ENCODE measurements around the gene DNASE1L2. TPM values are rescaled to one million over a fixed set of nuclear protein-coding genes. Genes with fewer than 3 reads are reported as not detected.

The DNASE1L2 gene
- total and polyA plus RNA-seq, 2 of the 8 experiments (the other 6 are each of a cell fraction or from before 2014, with no cell fraction given) = 0.35 to 0.97 TPM

- Histone ChIP-seq H3K36me3 (ENCODE audit: control insufficient read depth in 2 of 4, insufficient read depth in 4 of 4, low read length in 3 of 4) (peaks cover 48 to 96% (median 75%) of the 10 kb centered on the region in 4 experiments), H3K14ac (ENCODE audit: insufficient read length) (no peak overlapping the region), H3K4me3 (ENCODE audit: extremely low read depth in 1 of 4, insufficient read depth in 2 of 4, low read depth in 3 of 4, low read length in 4 of 4) (no peak overlapping the region), H2BK120ac (replicated peaks; ENCODE audit: low read depth, low read length) (no peak overlapping the region), H3K79me2 (ENCODE audit: control insufficient read depth in 1 of 2, insufficient read depth in 2 of 2, low read length in 2 of 2) (peaks cover 7 to 33% of the 10 kb centered on the region in 2 experiments; a peak in 3 of 4 replicates), H4K91ac (replicated peaks; ENCODE audit: insufficient read length, low read length) (no peak overlapping the region), H3K27ac (ENCODE audit: low read depth, low read length) (no peak overlapping the region), H3K18ac (ENCODE audit: extremely low read depth, low read length) (no peak overlapping the region), H2BK5ac (ENCODE audit: low read depth, low read length) (no peak overlapping the region), H3K9me3 (ENCODE audit: insufficient read depth in 2 of 2, low read depth in 1 of 2, low read length in 1 of 2) (no peaks in the 10 kb centered on the region), H3K4ac (replicated peaks; ENCODE audit: insufficient read length, low read depth, low read length) (no peak overlapping the region), H3K56ac (replicated peaks; ENCODE audit: insufficient read length, low read depth, low read length) (no peak overlapping the region), H3K23me2 (ENCODE audit: low read depth, low read length) (0 out of 2 replicates have a peak, but pooled peaks cover 2% of the 10 kb centered on the region), H2AFZ (ENCODE audit: low read length) (no peak overlapping the region), H4K8ac (ENCODE audit: extremely low read depth, insufficient read depth, low read length) (no peak overlapping the region), H2AK5ac (ENCODE audit: low read depth, low read length) (no peak overlapping the region), H3K9ac (replicated peaks in 1 of 4; ENCODE audit: extremely low read depth in 1 of 4, low read depth in 3 of 4, low read length in 3 of 4) (no peak overlapping the region), H3K27me3 (replicated peaks in 1 of 4; ENCODE audit: control insufficient read depth in 3 of 4, extremely low read depth in 1 of 4, insufficient read depth in 3 of 4, low read length in 3 of 4) (no peaks in the 10 kb centered on the region), H3K4me1 (replicated peaks in 1 of 4; ENCODE audit: control insufficient read depth in 3 of 4, insufficient read depth in 4 of 4, low read length in 3 of 4) (no peaks in the 10 kb centered on the region; a peak in 1 of 7 replicates), H4K5ac (ENCODE audit: insufficient read length, low read depth, low read length) (no peak overlapping the region), H4K20me1 (replicated peaks in 1 of 2; ENCODE audit: control insufficient read depth in 1 of 2, insufficient read depth in 2 of 2, low read length in 2 of 2) (peaks cover 16 to 20% of the 10 kb centered on the region in 2 experiments), H3K4me2 (ENCODE audit: insufficient read depth in 1 of 2, low read depth in 2 of 2, low read length in 2 of 2) (no peak overlapping the region), H2BK20ac (ENCODE audit: low read length) (no peak overlapping the region), H3K23ac (ENCODE audit: insufficient read length) (no peak overlapping the region), H3K79me1 (ENCODE audit: low read depth, low read length) (peaks cover 4% of the 10 kb centered on the region), H2BK15ac (ENCODE audit: low read length) (no peak overlapping the region), H2BK12ac (ENCODE audit: low read depth, low read length) (no peak overlapping the region)
- TF ChIP-seq POLR2AphosphoS5 (IDR thresholded peaks at IDR 0.05; ENCODE audit: low read depth, low read length) = peak; percentile 31; the same call in 1 of the 2 replicates
- no peak for TF ChIP-seq EP300 (IDR thresholded peaks at IDR 0.05; ENCODE audit: borderline replicate concordance in 1 of 2, low read depth in 2 of 2, low read length in 2 of 2)
- no peak for TF ChIP-seq CBX8 (IDR thresholded peaks at IDR 0.05; ENCODE audit: borderline replicate concordance, low read depth, low read length)
- no peak for TF ChIP-seq CTCF (IDR thresholded peaks at IDR 0.05; ENCODE audit: control extremely low read depth in 1 of 3, insufficient read depth in 1 of 3, low read depth in 1 of 3, low read length in 3 of 3)
- FAIRE-seq = no peak
- CTCF ChIA-PET (ENCODE audit: partially characterized antibody) = interaction anchor here (0.6 to 1.8 kb wide), 7 partner anchors 10 to 458 kb away, joined by 3 to 5 read pairs (median 3); no protein-coding TSS in a partner anchor
- 92% methylated on average over 6 of the region's 6 CpGs; no CpG with 5 or more reads in 1 of the 2 experiments for WGBS, 2 experiments (ENCODE audit: extremely low coverage in 1 of 2, insufficient coverage in 1 of 2, insufficient read length in 1 of 2, insufficient replicate concordance in 2 of 2, low coverage in 1 of 2, low lambda C conversion rate in 2 of 2, missing lambda C conversion rate in 1 of 2)
- DNase-seq (ENCODE audit: low read depth in 1 of 2, low spot score in 2 of 2) = no peak
- POLR2A ChIA-PET (ENCODE audit: partially characterized antibody) = interaction anchor here (0.6 to 13.9 kb wide), 10 partner anchors 9 to 192 kb away, joined by 3 to 228 read pairs (median 4); partner anchors contain the start of genes DNASE1L2, PGP, RNPS1 and TRAF7
Observed at GRCh38 chr16:2257726-2258125, 21.5 kb downstream of the DNASE1L2 start.

All from H1 (cell line).